Activated naive CD4-positive, alpha-beta T cell treated with Interleukin-2 at 50 U/mL for 16 hours (primary cell): ENCODE measurements around the gene ZBBX.
"Not testable (repeated sequence)": the region's sequence is repeated elsewhere in the genome, so short reads cannot be mapped to it uniquely, and the experiment has no call there.

ENCODE experiments used
- DNase-seq: peaks from one replicate; pipeline ENCODE4 v3.0.0-alpha.2; 2020

ZBBX gene

GRCh38 chr3:167380004-167380689 lies at the start of gene ZBBX:
Gene ZBBX, minus strand, starts transcription at chr3:167380297. Its CDS starts 7,396 bp downstream, at chr3:167372901.
- DNase-seq = peak; percentile 82

GRCh38 chr3:167426962-167427361 lies 46.9 kb upstream of the ZBBX start:
- not testable (repeated sequence) for DNase-seq

- not testable (repeated sequence) for DNase-seq
Observed at GRCh38 chr3:167422396-167422795, 42.3 kb upstream of the ZBBX start.

- DNase-seq = no peak
Observed at GRCh38 chr3:167409611-167410010, 29.5 kb upstream of the ZBBX start.

GRCh38 chr3:167406876-167407492 lies 26.9 kb upstream of the ZBBX start:
- no peak for DNase-seq

- DNase-seq = no peak
Observed at GRCh38 chr3:167397826-167398225, 17.7 kb upstream of the ZBBX start.

GRCh38 chr3:167396075-167396474 lies 16.0 kb upstream of the ZBBX start:
- DNase-seq = no peak

- no peak for DNase-seq
Observed at GRCh38 chr3:167394003-167394402, 13.9 kb upstream of the ZBBX start.

- DNase-seq = no peak
Observed at GRCh38 chr3:167382155-167382554, 2.1 kb upstream of the ZBBX start.

GRCh38 chr3:167375478-167375877 lies 4.6 kb downstream of the ZBBX start:
- DNase-seq = no peak

- DNase-seq = no peak
Observed at GRCh38 chr3:167372138-167372537, 8.0 kb downstream of the ZBBX start.

GRCh38 chr3:167361948-167362347 lies 18.1 kb downstream of the ZBBX start:
- no peak for DNase-seq

GRCh38 chr3:167361306-167361705 lies 18.8 kb downstream of the ZBBX start:
- no peak for DNase-seq

GRCh38 chr3:167355446-167355845 lies 24.7 kb downstream of the ZBBX start:
- DNase-seq = no peak

GRCh38 chr3:167354751-167355150 lies 25.3 kb downstream of the ZBBX start:
- DNase-seq = no peak

- no peak for DNase-seq
Observed at GRCh38 chr3:167350245-167350862, 29.7 kb downstream of the ZBBX start.

- DNase-seq = no peak
Observed at GRCh38 chr3:167346171-167346570, 33.9 kb downstream of the ZBBX start.

GRCh38 chr3:167330993-167331785 lies 48.9 kb downstream of the ZBBX start:
- DNase-seq = no peak

- no peak for DNase-seq
Observed at GRCh38 chr3:167323572-167323971, 56.5 kb downstream of the ZBBX start.

GRCh38 chr3:167318996-167319615 lies 61.0 kb downstream of the ZBBX start:
- no peak for DNase-seq

GRCh38 chr3:167318306-167318705 lies 61.8 kb downstream of the ZBBX start:
- no peak for DNase-seq

GRCh38 chr3:167306319-167306718 lies 73.8 kb downstream of the ZBBX start:
- DNase-seq = no peak

- DNase-seq = no peak
Observed at GRCh38 chr3:167305340-167305890, 74.7 kb downstream of the ZBBX start.
